H9 (cell line): ENCODE data around the gene RHOD. TPM values are rescaled to one million over a fixed set of nuclear protein-coding genes. Genes with fewer than 3 reads are reported as not detected.

Source experiments
- DNase-seq: peaks from one replicate; pipeline ENCODE4 v3.0.0-alpha.2; 2017
- H2AFZ ChIP-seq: one replicate; pipeline ENCODE4 v1.6.1; 2013; ENCODE audit warnings: mild to moderate bottlenecking, low read length, control low read depth, moderate library complexity
- H2AK5ac ChIP-seq: 2 replicates; pipeline ENCODE4 v1.6.1; 2013; ENCODE audit warnings: low read length, control low read depth, mixed read lengths; ENCODE audit not compliant: insufficient read length
- H2BK120ac ChIP-seq: one replicate; pipeline ENCODE4 v1.6.1; 2013; ENCODE audit warnings: low read depth, mild to moderate bottlenecking, low read length, control low read depth, inconsistent platforms; ENCODE audit not compliant: poor library complexity, severe bottlenecking
- H2BK12ac ChIP-seq: 2 replicates; pipeline ENCODE4 v1.6.1; 2013; ENCODE audit warnings: low read length, control low read depth, mixed read lengths, low read depth; ENCODE audit not compliant: insufficient read length
- H2BK15ac ChIP-seq: 2 replicates; pipeline ENCODE4 v1.6.1; 2013; ENCODE audit warnings: low read depth, low read length, control low read depth
- H2BK20ac ChIP-seq: one replicate; pipeline ENCODE4 v1.6.1; 2013; ENCODE audit warnings: low read depth, mild to moderate bottlenecking, low read length, control low read depth, inconsistent platforms; ENCODE audit not compliant: poor library complexity, severe bottlenecking
- H2BK5ac ChIP-seq: 2 replicates; pipeline ENCODE4 v1.6.1; 2013; ENCODE audit warnings: low read length, control low read depth, mixed read lengths; ENCODE audit not compliant: insufficient read length
- H3K14ac ChIP-seq: 2 replicates; pipeline ENCODE4 v1.6.1; 2013; ENCODE audit warnings: low read length, control low read depth; ENCODE audit not compliant: insufficient read depth
- H3K18ac ChIP-seq: 2 replicates; pipeline ENCODE4 v1.6.1; 2013; ENCODE audit warnings: low read depth, mild to moderate bottlenecking, mixed read lengths, low read length, control low read depth; ENCODE audit not compliant: insufficient read length
- H3K23ac ChIP-seq: 2 replicates; pipeline ENCODE4 v1.6.1; 2013; ENCODE audit warnings: low read length, control low read depth, mixed read lengths, low read depth; ENCODE audit not compliant: insufficient read length
- H3K23me2 ChIP-seq: 2 replicates; pipeline ENCODE4 v1.6.1; 2013; ENCODE audit warnings: low read depth, mild to moderate bottlenecking, mixed read lengths, low read length, control low read depth; ENCODE audit not compliant: insufficient read length, poor library complexity, severe bottlenecking
- H3K27ac ChIP-seq: 2 replicates; pipeline ENCODE4 v1.5.1; 2013; ENCODE audit warnings: low read length, control low read depth, mixed read lengths, low read depth; ENCODE audit not compliant: insufficient read length
- H3K27me3 ChIP-seq: 2 replicates; pipeline ENCODE4 v1.6.1; 2013; ENCODE audit warnings: low read length, control low read depth, inconsistent platforms; ENCODE audit not compliant: insufficient read depth
- H3K4ac ChIP-seq: 2 replicates; pipeline ENCODE4 v1.6.1; 2013; ENCODE audit warnings: low read depth, mild to moderate bottlenecking, control low read depth, inconsistent platforms, low read length, moderate library complexity
- H3K4me1 ChIP-seq: 2 replicates; pipeline ENCODE4 v1.6.1; 2013; ENCODE audit warnings: low read length, control low read depth, inconsistent platforms; ENCODE audit not compliant: insufficient read depth
- H3K4me2 ChIP-seq: 2 replicates; pipeline ENCODE4 v1.6.1; 2013; ENCODE audit warnings: low read length, control low read depth, mixed read lengths; ENCODE audit not compliant: insufficient read length, insufficient read depth
- H3K56ac ChIP-seq: 2 replicates; pipeline ENCODE4 v1.6.1; 2013; ENCODE audit warnings: low read depth, mild to moderate bottlenecking, mixed read lengths, low read length, control low read depth; ENCODE audit not compliant: insufficient read length
- H3K79me1 ChIP-seq: 2 replicates; pipeline ENCODE4 v1.6.1; 2013; ENCODE audit warnings: low read depth, mild to moderate bottlenecking, moderate library complexity, low read length, control low read depth, inconsistent platforms; ENCODE audit not compliant: insufficient read depth, poor library complexity, severe bottlenecking
- H3K79me2 ChIP-seq: 2 replicates; pipeline ENCODE4 v1.6.1; 2013; ENCODE audit warnings: low read length, control low read depth, inconsistent platforms; ENCODE audit not compliant: insufficient read depth
- H3K9ac ChIP-seq: 2 replicates; pipeline ENCODE4 v1.6.1; 2013; ENCODE audit warnings: low read length, control low read depth, mixed read lengths; ENCODE audit not compliant: insufficient read length; ENCODE audit errors: extremely low read depth
- H3K9me3 ChIP-seq: one replicate; pipeline ENCODE4 v1.6.1; 2013; ENCODE audit warnings: low read depth, low read length, inconsistent platforms; ENCODE audit not compliant: control insufficient read depth
- H3T11ph ChIP-seq: one replicate; pipeline ENCODE4 v1.6.1; 2013; ENCODE audit warnings: mild to moderate bottlenecking, low read length, control low read depth, inconsistent platforms
- H4K20me1 ChIP-seq: one replicate; pipeline ENCODE4 v1.6.1; 2013; ENCODE audit not compliant: control insufficient read depth, insufficient read length, insufficient read depth
- H4K5ac ChIP-seq: 2 replicates; pipeline ENCODE4 v1.6.1; 2013; ENCODE audit warnings: low read depth, mild to moderate bottlenecking, mixed read lengths, low read length, control low read depth; ENCODE audit not compliant: insufficient read length
- H4K8ac ChIP-seq: replicated peaks from 2 replicates; pipeline ENCODE4 v1.6.1; 2013; ENCODE audit warnings: low read length, control low read depth, mixed read lengths, low read depth; ENCODE audit not compliant: insufficient read length
- H4K91ac ChIP-seq: 2 replicates; pipeline ENCODE4 v1.6.1; 2013; ENCODE audit warnings: low read depth, mild to moderate bottlenecking, moderate library complexity, mixed read lengths, low read length, control low read depth; ENCODE audit not compliant: insufficient read length
- H3K27ac Mint-ChIP-seq, 3 experiments: 2 replicates in 2 of 3; 3 replicates in 1 of 3; pipeline ENCODE4 v1.8.0; 2020 to 2021; ENCODE audit warnings: mixed read lengths in 3 of 3, mild to moderate bottlenecking in 1 of 3, moderate library complexity in 1 of 3
- H3K27me3 Mint-ChIP-seq: 2 replicates; pipeline ENCODE4 v1.8.0; 2021; ENCODE audit warnings: low read depth, mild to moderate bottlenecking, moderate library complexity, mixed read lengths
- H3K36me3 Mint-ChIP-seq, 3 experiments: 2 replicates in 2 of 3; 3 replicates in 1 of 3; pipeline ENCODE4 v1.8.0; 2020 to 2021; ENCODE audit warnings: low read depth in 3 of 3, mixed read lengths in 3 of 3; ENCODE audit not compliant: insufficient read depth in 1 of 3
- H3K4me1 Mint-ChIP-seq, 2 experiments: 2 replicates each; pipeline ENCODE4 v1.8.0; 2020; ENCODE audit warnings: mixed read lengths in 2 of 2
- H3K4me3 Mint-ChIP-seq, 2 experiments: 2 replicates in 1 of 2; 3 replicates in 1 of 2; pipeline ENCODE4 v1.8.0; 2020 to 2021; ENCODE audit warnings: mild to moderate bottlenecking in 2 of 2, mixed read lengths in 2 of 2, moderate library complexity in 1 of 2
- H3K9me3 Mint-ChIP-seq, 2 experiments: 2 replicates in 1 of 2; 3 replicates in 1 of 2; pipeline ENCODE4 v1.8.0; 2020; ENCODE audit warnings: mild to moderate bottlenecking in 2 of 2, mixed read lengths in 2 of 2, moderate library complexity in 1 of 2
- WGBS: extraction: QIAGEN DNeasy Blood & Tissue Kit; methylation state at CpG from one replicate; pipeline ENCODE4 v1.1.7; 2013; ENCODE audit warnings: missing lambda C conversion rate, low lambda C conversion rate, mixed read lengths; ENCODE audit not compliant: insufficient read length; ENCODE audit errors: extremely low coverage; 5-methylcytosine and 5-hydroxymethylcytosine counted together
- total RNA-seq: library from RNA; stranded (reverse); gene quantifications from 2 replicates; pipeline ENCODE4 v1.2.1, GENCODE V29; 2021
- TF ChIP-seq, protein P1 (sequence below): fragments of 200-600 bp; sonication (generic); conservative IDR thresholded peaks from 3 replicates; pipeline ENCODE4 v1.8.0; 2021; ENCODE audit warnings: antibody characterized with exemption, mild to moderate bottlenecking

RHOD gene
- total RNA-seq, 1 experiment from 2014 or later: 14.8 TPM

DNA sequence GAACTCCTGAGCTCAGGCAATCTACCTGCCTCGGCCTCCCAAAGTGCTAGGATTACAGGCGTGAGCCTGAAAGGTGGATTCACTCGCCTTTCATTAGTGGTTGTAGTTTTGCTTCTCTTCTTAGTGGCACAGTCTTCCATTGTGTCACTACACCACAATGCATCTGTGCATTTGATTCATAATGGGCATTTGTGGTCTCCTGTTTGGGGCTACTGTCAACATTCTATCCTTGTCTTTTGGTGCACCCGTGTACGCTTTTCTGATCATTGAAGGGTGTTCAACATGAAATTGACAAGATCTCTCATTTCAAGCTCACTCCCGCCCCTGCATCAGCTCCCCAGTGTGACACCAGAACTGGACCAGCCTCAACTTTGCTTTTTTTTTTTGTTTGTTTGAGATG, 35.7 kb upstream of the RHOD start:
- Mint-ChIP-seq H3K27me3 (peaks cover 43% of the 10 kb centered on the region), H3K4me1 (peaks cover 7 to 15% of the 10 kb centered on the region in 2 experiments), H3K27ac (no peak overlapping the region; a peak in 1 of 7 replicates), H3K4me3 (no peak overlapping the region), H3K36me3 (peaks cover 0 to 6% (median 0%) of the 10 kb centered on the region in 3 experiments; a peak in 3 of 7 replicates), H3K9me3 (peaks cover 0 to 8% of the 10 kb centered on the region in 2 experiments; a peak in 2 of 5 replicates)
- Histone ChIP-seq H3K18ac (no peak overlapping the region), H3K79me2 (no peaks in the 10 kb centered on the region), H2BK12ac (no peak overlapping the region), H3K56ac (no peak overlapping the region), H2AK5ac (no peak overlapping the region), H3K27me3 (peaks cover 22% of the 10 kb centered on the region), H2BK15ac (no peak overlapping the region), H2BK20ac (no peak overlapping the region), H2BK120ac (no peak overlapping the region), H2AFZ (no peak overlapping the region), H4K5ac (no peak overlapping the region), H4K20me1 (no peaks in the 10 kb centered on the region), H3K23ac (no peak overlapping the region), H3K23me2 (peaks cover 8% of the 10 kb centered on the region), H4K91ac (no peak overlapping the region), H3K9me3 (no peaks in the 10 kb centered on the region), H3K9ac (no peak overlapping the region), H3K4ac (no peak overlapping the region), H4K8ac (no peak overlapping the region), H3K14ac (no peak overlapping the region), H3K4me1 (no peaks in the 10 kb centered on the region), H3K4me2 (no peak overlapping the region), H3T11ph (no peak overlapping the region), H3K79me1 (no peaks in the 10 kb centered on the region), H2BK5ac (no peak overlapping the region), H3K27ac (no peak overlapping the region)
- DNase-seq: no peak
- no CpG with 5 or more reads among the region's 6 CpGs for WGBS
- TF ChIP-seq, protein P1, sequence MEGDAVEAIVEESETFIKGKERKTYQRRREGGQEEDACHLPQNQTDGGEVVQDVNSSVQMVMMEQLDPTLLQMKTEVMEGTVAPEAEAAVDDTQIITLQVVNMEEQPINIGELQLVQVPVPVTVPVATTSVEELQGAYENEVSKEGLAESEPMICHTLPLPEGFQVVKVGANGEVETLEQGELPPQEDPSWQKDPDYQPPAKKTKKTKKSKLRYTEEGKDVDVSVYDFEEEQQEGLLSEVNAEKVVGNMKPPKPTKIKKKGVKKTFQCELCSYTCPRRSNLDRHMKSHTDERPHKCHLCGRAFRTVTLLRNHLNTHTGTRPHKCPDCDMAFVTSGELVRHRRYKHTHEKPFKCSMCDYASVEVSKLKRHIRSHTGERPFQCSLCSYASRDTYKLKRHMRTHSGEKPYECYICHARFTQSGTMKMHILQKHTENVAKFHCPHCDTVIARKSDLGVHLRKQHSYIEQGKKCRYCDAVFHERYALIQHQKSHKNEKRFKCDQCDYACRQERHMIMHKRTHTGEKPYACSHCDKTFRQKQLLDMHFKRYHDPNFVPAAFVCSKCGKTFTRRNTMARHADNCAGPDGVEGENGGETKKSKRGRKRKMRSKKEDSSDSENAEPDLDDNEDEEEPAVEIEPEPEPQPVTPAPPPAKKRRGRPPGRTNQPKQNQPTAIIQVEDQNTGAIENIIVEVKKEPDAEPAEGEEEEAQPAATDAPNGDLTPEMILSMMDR: no peak
